ENCODE measurements around the gene COL4A2.

COL4A2 gene

GRCh38 chr13:110445722-110446574 is 138.9 kb downstream of the COL4A2 start:
- TF ChIP-seq, protein P1, sequence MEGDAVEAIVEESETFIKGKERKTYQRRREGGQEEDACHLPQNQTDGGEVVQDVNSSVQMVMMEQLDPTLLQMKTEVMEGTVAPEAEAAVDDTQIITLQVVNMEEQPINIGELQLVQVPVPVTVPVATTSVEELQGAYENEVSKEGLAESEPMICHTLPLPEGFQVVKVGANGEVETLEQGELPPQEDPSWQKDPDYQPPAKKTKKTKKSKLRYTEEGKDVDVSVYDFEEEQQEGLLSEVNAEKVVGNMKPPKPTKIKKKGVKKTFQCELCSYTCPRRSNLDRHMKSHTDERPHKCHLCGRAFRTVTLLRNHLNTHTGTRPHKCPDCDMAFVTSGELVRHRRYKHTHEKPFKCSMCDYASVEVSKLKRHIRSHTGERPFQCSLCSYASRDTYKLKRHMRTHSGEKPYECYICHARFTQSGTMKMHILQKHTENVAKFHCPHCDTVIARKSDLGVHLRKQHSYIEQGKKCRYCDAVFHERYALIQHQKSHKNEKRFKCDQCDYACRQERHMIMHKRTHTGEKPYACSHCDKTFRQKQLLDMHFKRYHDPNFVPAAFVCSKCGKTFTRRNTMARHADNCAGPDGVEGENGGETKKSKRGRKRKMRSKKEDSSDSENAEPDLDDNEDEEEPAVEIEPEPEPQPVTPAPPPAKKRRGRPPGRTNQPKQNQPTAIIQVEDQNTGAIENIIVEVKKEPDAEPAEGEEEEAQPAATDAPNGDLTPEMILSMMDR (IDR thresholded peaks at IDR 0.05; ENCODE audit: low read depth, low read length): no peak
- H3K9me3 ChIP-seq (ENCODE audit: severe bottlenecking): no peaks in the 10 kb centered on the region
- peaks cover 9% of the 10 kb centered on the region; the same call in 1 of the 2 replicates for H3K36me3 ChIP-seq
- H3K4me3 ChIP-seq (ENCODE audit: low read depth, low read length): no peak overlapping the region
- H3K27me3 ChIP-seq (ENCODE audit: insufficient read depth, low read depth, severe bottlenecking): no peaks in the 10 kb centered on the region
- H3K27ac ChIP-seq: no peak overlapping the region
- DNase-seq: no peak

GRCh38 chr13:110446575-110446890 is 139.4 kb downstream of the COL4A2 start:
- H3K27me3 ChIP-seq (ENCODE audit: insufficient read depth, low read depth, severe bottlenecking): no peaks in the 10 kb centered on the region
- H3K27ac ChIP-seq: no peak overlapping the region
- no peak overlapping the region for H3K4me3 ChIP-seq (ENCODE audit: low read depth, low read length)
- H3K36me3 ChIP-seq: peaks cover 9% of the 10 kb centered on the region; the same call in 1 of the 2 replicates
- H3K9me3 ChIP-seq (ENCODE audit: severe bottlenecking): no peaks in the 10 kb centered on the region
- TF ChIP-seq, protein P1 (IDR thresholded peaks at IDR 0.05; ENCODE audit: low read depth, low read length): no peak
- no peak for DNase-seq

DNA sequence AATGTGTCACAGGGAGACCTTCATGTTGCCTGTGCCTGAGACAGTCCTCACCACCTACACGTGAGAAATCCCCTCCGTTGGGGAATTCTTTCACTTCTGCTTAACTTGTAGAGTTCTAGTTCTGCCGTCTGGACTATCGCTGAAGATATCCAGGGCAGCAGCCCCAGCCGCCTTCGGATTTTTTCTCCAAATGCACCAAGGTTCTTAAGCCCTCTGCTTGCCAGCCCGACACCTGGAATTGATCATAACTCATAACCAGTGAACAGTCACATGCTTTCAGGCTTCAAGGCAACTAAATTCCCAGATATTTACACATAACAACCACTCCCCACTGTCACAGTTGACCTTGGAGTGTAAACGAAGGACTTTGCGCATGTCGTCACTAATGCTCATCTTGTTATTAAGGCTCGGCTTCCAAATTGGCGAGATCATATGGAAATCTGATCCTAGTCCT is 140.0 kb downstream of the COL4A2 start:
- TF ChIP-seq, protein P1 (IDR thresholded peaks at IDR 0.05; ENCODE audit: low read depth, low read length): no peak
- Histone ChIP-seq H3K9me3 (ENCODE audit: severe bottlenecking) (no peaks in the 10 kb centered on the region), H3K27me3 (ENCODE audit: insufficient read depth, low read depth, severe bottlenecking) (no peaks in the 10 kb centered on the region), H3K27ac (no peak overlapping the region), H3K36me3 (peaks cover 9% of the 10 kb centered on the region; the same call in 1 of the 2 replicates), H3K4me3 (ENCODE audit: low read depth, low read length) (no peak overlapping the region)
- no peak for DNase-seq

- H3K27me3 ChIP-seq (ENCODE audit: insufficient read depth, low read depth, severe bottlenecking): no peaks in the 10 kb centered on the region
- no peak overlapping the region for H3K27ac ChIP-seq
- H3K4me3 ChIP-seq (ENCODE audit: low read depth, low read length): no peak overlapping the region
- no peak for DNase-seq
- H3K36me3 ChIP-seq: peaks cover 9% of the 10 kb centered on the region; the same call in 1 of the 2 replicates
- no peaks in the 10 kb centered on the region for H3K9me3 ChIP-seq (ENCODE audit: severe bottlenecking)
- TF ChIP-seq, protein P1 (IDR thresholded peaks at IDR 0.05; ENCODE audit: low read depth, low read length): no peak
Measured at GRCh38 chr13:110447801-110448200, 140.7 kb downstream of the COL4A2 start.

DNA sequence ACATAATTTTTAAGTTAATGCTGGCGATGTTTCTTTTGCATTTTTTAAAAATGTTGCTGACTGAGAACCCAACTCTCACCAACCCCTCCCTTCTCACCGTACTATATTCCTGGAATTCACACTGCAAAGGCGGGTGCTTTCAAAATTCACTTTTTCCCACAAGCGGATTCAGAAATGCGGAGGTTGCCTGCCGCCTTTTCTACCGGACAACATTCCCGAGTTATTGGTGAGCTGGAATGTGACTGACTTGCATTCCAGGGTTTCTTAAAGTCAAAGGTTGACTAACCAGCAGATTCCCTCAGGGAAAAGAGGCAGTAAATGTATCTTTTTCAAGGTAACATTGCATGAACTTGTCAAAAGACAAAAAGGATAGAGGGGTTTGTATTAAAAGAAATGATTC is 141.1 kb downstream of the COL4A2 start:
- Histone ChIP-seq H3K4me3 (ENCODE audit: low read depth, low read length) (no peak overlapping the region), H3K9me3 (ENCODE audit: severe bottlenecking) (no peaks in the 10 kb centered on the region), H3K36me3 (peaks cover 9% of the 10 kb centered on the region; the same call in 1 of the 2 replicates), H3K27ac (no peak overlapping the region), H3K27me3 (ENCODE audit: insufficient read depth, low read depth, severe bottlenecking) (no peaks in the 10 kb centered on the region)
- no peak for DNase-seq
- TF ChIP-seq, protein P1 (IDR thresholded peaks at IDR 0.05; ENCODE audit: low read depth, low read length): no peak

Measured in WERI-Rb-1 (cell line).